OCI-LY1 (cell line): ENCODE results near the gene TULP3.

Source experiments
- H2AFZ ChIP-seq: fragments of 200-600 bp; sonication (generic), shearing (Covaris generic); 2 replicates; pipeline ENCODE4 v1.6.0; 2014; ENCODE audit warnings: antibody characterized with exemption, mild to moderate bottlenecking, low read length
- H3F3A ChIP-seq: fragments of 200-600 bp; sonication (generic), shearing (Covaris generic); 2 replicates; pipeline ENCODE4 v1.6.0; 2014; ENCODE audit warnings: mild to moderate bottlenecking, antibody characterized with exemption, low read length, moderate library complexity; ENCODE audit not compliant: insufficient read depth
- H3K27ac ChIP-seq: fragments of 200-600 bp; sonication (generic); 2 replicates; pipeline ENCODE4 v1.5.1; 2014; ENCODE audit warnings: low read length, mixed run types, mild to moderate bottlenecking, low read depth; ENCODE audit not compliant: poor library complexity, severe bottlenecking
- H3K27me3 ChIP-seq: fragments of 200-600 bp; sonication (generic); 2 replicates; pipeline ENCODE4 v1.6.0; 2014; ENCODE audit warnings: antibody characterized with exemption, mild to moderate bottlenecking, low read length, moderate library complexity; ENCODE audit not compliant: insufficient read depth
- H3K36me3 ChIP-seq: fragments of 200-600 bp; sonication (generic); 2 replicates; pipeline ENCODE4 v1.6.1; 2014; ENCODE audit warnings: mild to moderate bottlenecking, antibody characterized with exemption, low read length, moderate library complexity, mixed read lengths; ENCODE audit not compliant: insufficient read depth
- H3K4me1 ChIP-seq: fragments of 200-600 bp; sonication (generic); 2 replicates; pipeline ENCODE4 v1.5.1; 2014; ENCODE audit warnings: mild to moderate bottlenecking, low read length, moderate library complexity; ENCODE audit not compliant: insufficient read depth, severe bottlenecking
- H3K4me2 ChIP-seq: fragments of 200-600 bp; sonication (generic), shearing (Covaris generic); 2 replicates; pipeline ENCODE4 v1.6.1; 2014; ENCODE audit warnings: low read length
- H3K4me3 ChIP-seq: fragments of 200-600 bp; sonication (generic); 2 replicates; pipeline ENCODE4 v1.5.1; 2014; ENCODE audit warnings: low read length, low read depth, mild to moderate bottlenecking, mixed read lengths; ENCODE audit not compliant: poor library complexity, severe bottlenecking
- H3K79me2 ChIP-seq: fragments of 200-600 bp; shearing (Covaris generic); 2 replicates; pipeline ENCODE4 v1.6.1; 2016; ENCODE audit warnings: mixed run types, low read length, mixed read lengths; ENCODE audit not compliant: insufficient read depth
- H3K9ac ChIP-seq: fragments of 200-600 bp; sonication (generic), shearing (Covaris generic); 2 replicates; pipeline ENCODE4 v1.6.1; 2014; ENCODE audit warnings: mild to moderate bottlenecking, low read length, mixed read lengths
- H3K9me2 ChIP-seq: fragments of 200-600 bp; sonication (generic), shearing (Covaris generic); 2 replicates; pipeline ENCODE4 v1.6.1; 2014; ENCODE audit warnings: low read depth, mild to moderate bottlenecking, low read length, mixed read lengths
- H3K9me3 ChIP-seq: fragments of 200-600 bp; shearing (Covaris generic); 2 replicates; pipeline ENCODE4 v1.6.1; 2014; ENCODE audit warnings: low read length, mixed read lengths
- H4K20me1 ChIP-seq: fragments of 200-600 bp; sonication (generic), shearing (Covaris generic); 2 replicates; pipeline ENCODE4 v1.6.0; 2016; ENCODE audit warnings: mild to moderate bottlenecking, low read length; ENCODE audit not compliant: insufficient read depth
- EZH2 ChIP-seq: fragments of 200-600 bp; sonication (generic), shearing (Covaris generic); IDR thresholded peaks from 2 replicates; pipeline ENCODE4 v1.8.0; 2017; ENCODE audit warnings: borderline replicate concordance, mixed run types, mild to moderate bottlenecking, antibody characterized with exemption, low read length, moderate library complexity, mixed read lengths
- TF ChIP-seq, protein P1 (sequence below): fragments of 200-600 bp; sonication (generic), shearing (Covaris generic); IDR thresholded peaks from 2 replicates; pipeline ENCODE4 v1.5.1; 2017; ENCODE audit warnings: mild to moderate bottlenecking, antibody characterized with exemption, low read length, moderate library complexity, mixed read lengths

TULP3 gene

DNA sequence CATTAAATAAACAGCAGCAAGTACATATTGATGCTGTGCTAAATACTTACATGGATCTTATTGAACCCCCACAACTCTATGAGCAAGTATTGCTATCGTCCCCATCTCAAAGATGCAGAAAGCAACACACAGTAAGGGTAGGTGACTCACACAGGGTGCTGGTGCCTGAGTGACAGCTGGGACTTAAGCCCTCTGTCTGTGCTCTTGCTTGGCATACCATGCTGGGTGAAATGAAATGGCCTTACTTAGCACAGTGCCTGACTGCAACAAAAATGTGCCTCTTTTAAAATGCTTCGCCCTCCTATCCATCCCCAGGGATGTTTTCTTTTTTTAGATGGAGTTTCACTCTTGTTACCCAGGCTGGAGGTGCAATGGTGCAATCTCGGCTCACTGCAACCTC, 34.6 kb upstream of the TULP3 start:
- H3K27ac ChIP-seq, result no peak overlapping the region
- no peaks in the 10 kb centered on the region for H3K79me2 ChIP-seq
- peaks cover 28% of the 10 kb centered on the region for H3K36me3 ChIP-seq
- no peak overlapping the region for H3K9ac ChIP-seq
- no peaks in the 10 kb centered on the region for H3F3A ChIP-seq
- no peak overlapping the region for H2AFZ ChIP-seq
- TF ChIP-seq EZH2, result no peak
- H3K4me2 ChIP-seq, result no peak overlapping the region
- no peaks in the 10 kb centered on the region for H4K20me1 ChIP-seq
- no peaks in the 10 kb centered on the region for H3K9me2 ChIP-seq
- no peaks in the 10 kb centered on the region for H3K4me1 ChIP-seq
- H3K27me3 ChIP-seq, result no peaks in the 10 kb centered on the region
- H3K9me3 ChIP-seq, result no peaks in the 10 kb centered on the region
- H3K4me3 ChIP-seq, result no peak overlapping the region

DNA sequence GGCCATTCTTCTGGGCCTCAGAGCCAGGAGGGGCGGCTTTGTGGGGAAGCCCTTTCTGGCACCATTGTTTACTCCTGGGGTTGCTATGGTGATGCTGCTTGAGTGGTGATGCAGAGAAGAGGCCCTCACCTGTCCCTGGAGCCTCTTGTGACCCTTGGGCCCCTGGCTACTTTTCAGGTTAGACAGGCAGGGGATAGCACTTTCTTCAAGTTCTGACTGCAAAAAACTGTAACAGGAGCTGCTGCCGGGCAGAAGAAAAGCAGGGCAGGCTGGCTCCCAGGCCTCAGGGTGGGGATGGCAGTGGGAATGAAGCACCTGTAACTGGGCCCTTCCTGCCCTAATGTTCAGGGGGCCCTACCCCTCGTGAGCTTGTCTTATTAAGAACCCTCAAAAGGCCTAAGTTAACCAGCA, 33.7 kb upstream of the TULP3 start, which contains the start of gene TEX52:
Gene TEX52, minus strand, starts transcription at position 19 of the 411 bp plus-strand sequence. Its CDS starts 13 bp downstream, at position 6.
- H3F3A ChIP-seq, result no peaks in the 10 kb centered on the region
- no peak within 1 kb of the TSS for H3K27ac ChIP-seq
- no peaks in the 10 kb centered on the region for H3K4me1 ChIP-seq
- H3K9ac ChIP-seq, result no peak within 1 kb of the TSS
- H3K9me3 ChIP-seq, result no peaks in the 10 kb centered on the region
- no peak within 1 kb of the TSS for H2AFZ ChIP-seq
- no peak within 1 kb of the TSS for H3K4me2 ChIP-seq
- no peaks in the 10 kb centered on the region for H3K79me2 ChIP-seq
- no peaks in the 10 kb centered on the region for H4K20me1 ChIP-seq
- no peak for TF ChIP-seq EZH2
- TF ChIP-seq, protein P1, sequence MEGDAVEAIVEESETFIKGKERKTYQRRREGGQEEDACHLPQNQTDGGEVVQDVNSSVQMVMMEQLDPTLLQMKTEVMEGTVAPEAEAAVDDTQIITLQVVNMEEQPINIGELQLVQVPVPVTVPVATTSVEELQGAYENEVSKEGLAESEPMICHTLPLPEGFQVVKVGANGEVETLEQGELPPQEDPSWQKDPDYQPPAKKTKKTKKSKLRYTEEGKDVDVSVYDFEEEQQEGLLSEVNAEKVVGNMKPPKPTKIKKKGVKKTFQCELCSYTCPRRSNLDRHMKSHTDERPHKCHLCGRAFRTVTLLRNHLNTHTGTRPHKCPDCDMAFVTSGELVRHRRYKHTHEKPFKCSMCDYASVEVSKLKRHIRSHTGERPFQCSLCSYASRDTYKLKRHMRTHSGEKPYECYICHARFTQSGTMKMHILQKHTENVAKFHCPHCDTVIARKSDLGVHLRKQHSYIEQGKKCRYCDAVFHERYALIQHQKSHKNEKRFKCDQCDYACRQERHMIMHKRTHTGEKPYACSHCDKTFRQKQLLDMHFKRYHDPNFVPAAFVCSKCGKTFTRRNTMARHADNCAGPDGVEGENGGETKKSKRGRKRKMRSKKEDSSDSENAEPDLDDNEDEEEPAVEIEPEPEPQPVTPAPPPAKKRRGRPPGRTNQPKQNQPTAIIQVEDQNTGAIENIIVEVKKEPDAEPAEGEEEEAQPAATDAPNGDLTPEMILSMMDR, result no peak
- no peak within 1 kb of the TSS for H3K4me3 ChIP-seq
- H3K36me3 ChIP-seq, result peaks cover 36% of the 10 kb centered on the region
- H3K9me2 ChIP-seq, result no peaks in the 10 kb centered on the region
- H3K27me3 ChIP-seq, result no peaks in the 10 kb centered on the region

DNA sequence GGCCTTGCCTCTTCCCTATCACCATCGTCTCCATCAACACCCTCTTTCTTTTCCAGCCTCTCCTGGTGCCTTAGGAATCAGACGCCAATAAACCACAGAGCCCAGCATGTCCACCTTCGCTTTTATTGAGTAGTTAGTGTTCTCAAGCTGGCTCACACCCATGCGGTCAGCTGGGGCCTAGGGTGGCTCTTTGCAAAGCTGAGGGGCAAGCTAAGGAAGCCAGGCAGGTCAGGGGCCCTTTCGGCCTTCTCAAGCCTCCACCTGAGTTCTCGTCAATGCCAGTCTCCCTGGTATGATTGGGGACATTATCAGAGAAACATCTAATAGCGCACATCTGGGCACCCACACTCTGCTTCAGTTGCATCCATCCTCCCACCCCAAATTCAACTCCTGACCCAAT, 33.1 kb upstream of the TULP3 start:
- no peaks in the 10 kb centered on the region for H3K9me3 ChIP-seq
- H3K36me3 ChIP-seq, result peaks cover 41% of the 10 kb centered on the region

DNA sequence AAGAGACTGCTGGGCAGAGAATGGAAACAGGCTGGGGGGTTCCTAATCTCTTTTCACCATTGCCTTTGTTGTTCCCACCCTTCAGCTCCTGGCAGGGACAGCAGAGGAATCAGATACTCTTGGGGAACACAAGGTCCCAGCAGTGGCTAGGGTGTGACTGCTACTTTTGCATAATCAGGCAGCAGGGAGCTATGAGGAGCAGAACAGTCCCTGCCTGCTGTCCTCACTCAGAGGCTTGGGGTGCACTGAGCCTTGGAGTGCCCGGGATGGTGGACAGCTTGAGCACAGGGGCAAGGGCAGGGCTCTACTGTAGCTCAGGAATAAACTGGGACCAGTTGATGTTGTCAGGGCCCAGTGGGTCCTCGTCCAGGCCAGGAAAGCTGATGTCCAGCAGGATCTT, 32.4 kb upstream of the TULP3 start:
- Histone ChIP-seq H3K9me3 (no peaks in the 10 kb centered on the region), H3K36me3 (peaks cover 49% of the 10 kb centered on the region), H3K4me1 (no peaks in the 10 kb centered on the region), H4K20me1 (no peaks in the 10 kb centered on the region), H3K79me2 (no peaks in the 10 kb centered on the region), H3K27ac (no peak overlapping the region), H3K4me2 (no peak overlapping the region), H3K9ac (no peak overlapping the region), H3K4me3 (no peak overlapping the region), H3F3A (no peaks in the 10 kb centered on the region), H3K9me2 (no peaks in the 10 kb centered on the region), H2AFZ (no peak overlapping the region), H3K27me3 (no peaks in the 10 kb centered on the region)
- TF ChIP-seq, protein P1, result no peak
- TF ChIP-seq EZH2, result no peak

More for the DNA sequence above, 33.1 kb upstream of the TULP3 start:
- Histone ChIP-seq H3K9ac (no peak overlapping the region), H2AFZ (no peak overlapping the region), H3K27ac (no peak overlapping the region), H3K79me2 (no peaks in the 10 kb centered on the region), H3K9me2 (no peaks in the 10 kb centered on the region), H3F3A (no peaks in the 10 kb centered on the region), H3K4me2 (no peak overlapping the region), H3K4me3 (no peak overlapping the region), H3K27me3 (no peaks in the 10 kb centered on the region), H4K20me1 (no peaks in the 10 kb centered on the region), H3K4me1 (no peaks in the 10 kb centered on the region)
- no peak for TF ChIP-seq EZH2
- TF ChIP-seq, protein P1, result no peak
